ENCODE data around the gene HDGFL3.

DNA sequence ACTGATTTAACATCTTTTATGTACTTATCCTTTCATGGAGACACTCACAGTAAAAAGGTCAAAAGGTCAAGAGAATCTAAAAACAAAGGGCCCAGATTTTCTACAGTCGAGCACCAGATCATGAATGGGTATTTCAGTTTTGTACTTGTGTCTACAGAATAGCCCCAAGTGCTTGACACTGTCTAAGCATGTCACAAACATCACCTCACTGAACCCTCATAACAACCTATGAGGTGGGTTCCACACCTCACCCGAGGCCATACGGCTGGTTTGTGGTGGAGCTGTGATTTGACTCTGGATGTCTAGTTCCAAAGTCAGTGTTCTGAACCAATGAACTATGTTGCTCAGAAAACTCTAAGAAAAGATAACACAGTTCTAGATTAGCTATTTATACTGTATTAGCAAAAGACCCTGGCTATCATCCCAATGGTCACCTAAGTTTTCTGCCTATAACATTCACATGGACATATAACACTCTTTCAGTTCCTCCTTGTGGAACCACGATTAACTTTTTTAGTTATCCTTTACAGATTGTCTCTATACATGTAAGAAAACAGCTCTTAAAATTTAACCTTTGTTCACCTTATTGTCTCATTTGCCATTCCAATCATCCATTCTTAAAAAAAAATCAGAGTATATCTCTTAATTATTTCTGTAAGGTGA is 74.6 kb downstream of the HDGFL3 start:
- TF ChIP-seq, protein P1, sequence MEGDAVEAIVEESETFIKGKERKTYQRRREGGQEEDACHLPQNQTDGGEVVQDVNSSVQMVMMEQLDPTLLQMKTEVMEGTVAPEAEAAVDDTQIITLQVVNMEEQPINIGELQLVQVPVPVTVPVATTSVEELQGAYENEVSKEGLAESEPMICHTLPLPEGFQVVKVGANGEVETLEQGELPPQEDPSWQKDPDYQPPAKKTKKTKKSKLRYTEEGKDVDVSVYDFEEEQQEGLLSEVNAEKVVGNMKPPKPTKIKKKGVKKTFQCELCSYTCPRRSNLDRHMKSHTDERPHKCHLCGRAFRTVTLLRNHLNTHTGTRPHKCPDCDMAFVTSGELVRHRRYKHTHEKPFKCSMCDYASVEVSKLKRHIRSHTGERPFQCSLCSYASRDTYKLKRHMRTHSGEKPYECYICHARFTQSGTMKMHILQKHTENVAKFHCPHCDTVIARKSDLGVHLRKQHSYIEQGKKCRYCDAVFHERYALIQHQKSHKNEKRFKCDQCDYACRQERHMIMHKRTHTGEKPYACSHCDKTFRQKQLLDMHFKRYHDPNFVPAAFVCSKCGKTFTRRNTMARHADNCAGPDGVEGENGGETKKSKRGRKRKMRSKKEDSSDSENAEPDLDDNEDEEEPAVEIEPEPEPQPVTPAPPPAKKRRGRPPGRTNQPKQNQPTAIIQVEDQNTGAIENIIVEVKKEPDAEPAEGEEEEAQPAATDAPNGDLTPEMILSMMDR (IDR thresholded peaks at IDR 0.05), result no peak
- no peak for TF ChIP-seq POLR2A (IDR thresholded peaks at IDR 0.05)
